Adrenal gland (tissue), 12 donors: ENCODE data around the gene UBASH3B. TPM values are rescaled to one million over a fixed set of nuclear protein-coding genes. Genes with fewer than 3 reads are reported as not detected.
A peak's percentile ranks its signal among the peaks of the same experiment; 100 is the strongest.

Experiments used
- DNase-seq, 7 donors: peaks; one replicate each; pipeline ENCODE4 v3.0.0-alpha.2; 2019 to 2020
- H3K27ac ChIP-seq, 5 donors: fragments of 200-600 bp; sonication (generic) in 4 of 5; 1 replicate in 3 of 5; 2 replicates in 2 of 5; pipeline versions ENCODE4 v1.5.1 to v1.8.0; 2016 to 2020; ENCODE audit warnings: mild to moderate bottlenecking in 1 of 5
- H3K27me3 ChIP-seq: fragments of 200-600 bp; 2 replicates; pipeline ENCODE4 v1.8.0; 2021
- H3K36me3 ChIP-seq, 2 donors: fragments of 200-600 bp; replicated peaks in 1 of 2; 1 replicate in 1 of 2; 2 replicates in 1 of 2; pipeline versions ENCODE4 v1.5.1 to v1.8.0; 2018 to 2022
- H3K4me1 ChIP-seq, 2 donors: fragments of 200-600 bp; replicated peaks in 1 of 2; 1 replicate in 1 of 2; 2 replicates in 1 of 2; pipeline versions ENCODE4 v1.5.1 to v1.8.0; 2018 to 2021
- H3K4me3 ChIP-seq, 4 donors: fragments of 200-600 bp; sonication (generic) in 3 of 4; one replicate each; pipeline ENCODE4 v1.5.1; 2016 to 2018
- H3K9me3 ChIP-seq, 3 donors: fragments of 200-600 bp; sonication (generic) in 1 of 3; replicated peaks in 1 of 3; 1 replicate in 2 of 3; 2 replicates in 1 of 3; pipeline versions ENCODE4 v1.5.1 to v1.8.0; 2016 to 2021
- POLR2A ChIP-seq, 2 donors: fragments of 450-650 bp; IDR thresholded peaks; one replicate each; pipeline ENCODE4 v1.6.1; 2017; ENCODE audit warnings: antibody characterized with exemption in 2 of 2, mild to moderate bottlenecking in 2 of 2, moderate library complexity in 1 of 2
- WGBS, 4 donors: extraction: QIAGEN DNeasy Blood & Tissue Kit in 2 of 4; methylation state at CpG; one replicate each; pipeline versions ENCODE4 v1.1.5 to v1.1.7; 2013 to 2017; 5-methylcytosine and 5-hydroxymethylcytosine counted together
- intact Hi-C, 2 donors: fragments of 100-400 bp; cut with DNase I; formaldehyde crosslinking; loops; one replicate each; pipeline versions ENCODE4 v1.14.1 to v1.15.0; 2022 to 2023
- polyA plus RNA-seq, 3 donors: library from polyadenylated mRNA; stranded (reverse); fragments of 200-250 nt in 2 of 3; fragments of 350-450 nt in 1 of 3; fragmentation: Illumina TruSeq in 1 of 3; extraction: RNeasy Lipid Tissue Mini Kit (QIAGEN cat#74804) in 1 of 3; gene quantifications; one replicate each; pipeline ENCODE4 v1.2.3, GENCODE V29; 2013 to 2014
- total RNA-seq, 9 donors: library from RNA; depleted of rRNA in 4 of 9; stranded (reverse); fragments of >200 nt in 4 of 9; fragments of 120-200 nt in 1 of 9; fragmentation: NEBNext Ultra II Directional in 1 of 9; extraction: Animal tissue kit (Norgen Biotek cat#: 25700) in 1 of 9; gene quantifications; one replicate each; pipeline versions ENCODE4 v1.1.0 to v1.2.4, GENCODE V29; 2013 to 2023
- TF ChIP-seq, protein P1 (sequence below), 6 experiments: fragments of 450-650 bp in 4 of 6; fragments of 200-600 bp in 2 of 6; sonication (generic) in 1 of 6; IDR thresholded peaks; 1 replicate in 5 of 6; 2 replicates in 1 of 6; pipeline versions ENCODE4 v1.5.1 to v1.8.0; 2016 to 2021; ENCODE audit warnings: antibody characterized with exemption in 6 of 6, mild to moderate bottlenecking in 2 of 6, moderate library complexity in 1 of 6
- donor health status: healthy with polysubstance abuse.
- donor health status: Bipolar disorder and iron deficiency.
- donor health status: DM: yes; HTN: yes; CAD: no.
- donor health status: DM: no; HTN: no; CAD: no.
- donor health status: DM: no; HTN: no; CAD: no.
- donor health status: DM: yes; HTN: yes; CAD: no.

UBASH3B gene
- total and polyA plus RNA-seq, 12 donors: 0.57 to 21.5 (median 5.6) TPM

DNA sequence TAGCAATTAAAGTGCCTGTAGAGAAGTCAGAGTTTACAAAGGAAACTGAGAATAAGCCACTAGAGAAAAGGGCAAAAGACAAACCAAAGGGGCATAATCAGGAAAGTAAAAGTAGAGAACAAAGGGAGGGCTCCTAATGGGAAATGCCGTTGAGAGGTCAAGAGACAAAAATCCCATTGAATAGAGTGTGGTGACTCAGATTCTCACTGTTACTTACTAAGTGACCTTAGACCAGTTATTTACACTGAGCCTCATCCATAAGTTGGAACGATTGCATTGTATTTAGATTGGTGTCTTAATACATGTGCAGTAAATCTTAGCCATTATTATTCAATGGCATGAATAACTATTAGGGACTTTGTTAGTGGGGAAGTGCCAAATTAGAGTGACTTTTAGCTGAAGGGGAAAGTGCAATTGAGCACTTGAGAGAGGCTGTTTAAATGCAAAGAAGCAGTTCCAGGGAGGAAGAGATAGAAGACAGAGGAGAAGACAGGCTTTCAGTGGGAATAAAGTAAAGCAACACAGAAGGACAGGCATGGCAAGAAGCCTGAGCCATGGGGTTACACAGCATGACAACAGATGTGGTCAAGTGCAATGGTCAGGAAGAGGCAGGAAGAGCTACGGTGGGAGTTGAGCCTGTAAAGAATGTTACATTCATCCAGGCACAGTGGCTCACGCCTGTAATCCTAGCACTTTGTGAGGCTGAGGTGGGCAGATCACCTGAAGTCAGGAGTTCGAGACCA, 82.6 kb downstream of the UBASH3B start:
- Histone ChIP-seq H3K36me3 (no peaks in the 10 kb centered on the region), H3K27ac (no peak overlapping the region), H3K4me1 (peaks cover 6 to 30% of the 10 kb centered on the region in 2 donors), H3K4me3 (no peak overlapping the region), H3K9me3 (no peaks in the 10 kb centered on the region), H3K27me3 (no peaks in the 10 kb centered on the region)
- intact Hi-C loops: no loop called here
- TF ChIP-seq, protein P1, sequence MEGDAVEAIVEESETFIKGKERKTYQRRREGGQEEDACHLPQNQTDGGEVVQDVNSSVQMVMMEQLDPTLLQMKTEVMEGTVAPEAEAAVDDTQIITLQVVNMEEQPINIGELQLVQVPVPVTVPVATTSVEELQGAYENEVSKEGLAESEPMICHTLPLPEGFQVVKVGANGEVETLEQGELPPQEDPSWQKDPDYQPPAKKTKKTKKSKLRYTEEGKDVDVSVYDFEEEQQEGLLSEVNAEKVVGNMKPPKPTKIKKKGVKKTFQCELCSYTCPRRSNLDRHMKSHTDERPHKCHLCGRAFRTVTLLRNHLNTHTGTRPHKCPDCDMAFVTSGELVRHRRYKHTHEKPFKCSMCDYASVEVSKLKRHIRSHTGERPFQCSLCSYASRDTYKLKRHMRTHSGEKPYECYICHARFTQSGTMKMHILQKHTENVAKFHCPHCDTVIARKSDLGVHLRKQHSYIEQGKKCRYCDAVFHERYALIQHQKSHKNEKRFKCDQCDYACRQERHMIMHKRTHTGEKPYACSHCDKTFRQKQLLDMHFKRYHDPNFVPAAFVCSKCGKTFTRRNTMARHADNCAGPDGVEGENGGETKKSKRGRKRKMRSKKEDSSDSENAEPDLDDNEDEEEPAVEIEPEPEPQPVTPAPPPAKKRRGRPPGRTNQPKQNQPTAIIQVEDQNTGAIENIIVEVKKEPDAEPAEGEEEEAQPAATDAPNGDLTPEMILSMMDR (IDR thresholded peaks at IDR 0.05): no peak
- no peak for TF ChIP-seq POLR2A (IDR thresholded peaks at IDR 0.05)
- no peak for DNase-seq
- 61 to 67% (median 65%) methylated on average over 4 to 5 of the region's 5 CpGs for WGBS, 4 donors

DNA sequence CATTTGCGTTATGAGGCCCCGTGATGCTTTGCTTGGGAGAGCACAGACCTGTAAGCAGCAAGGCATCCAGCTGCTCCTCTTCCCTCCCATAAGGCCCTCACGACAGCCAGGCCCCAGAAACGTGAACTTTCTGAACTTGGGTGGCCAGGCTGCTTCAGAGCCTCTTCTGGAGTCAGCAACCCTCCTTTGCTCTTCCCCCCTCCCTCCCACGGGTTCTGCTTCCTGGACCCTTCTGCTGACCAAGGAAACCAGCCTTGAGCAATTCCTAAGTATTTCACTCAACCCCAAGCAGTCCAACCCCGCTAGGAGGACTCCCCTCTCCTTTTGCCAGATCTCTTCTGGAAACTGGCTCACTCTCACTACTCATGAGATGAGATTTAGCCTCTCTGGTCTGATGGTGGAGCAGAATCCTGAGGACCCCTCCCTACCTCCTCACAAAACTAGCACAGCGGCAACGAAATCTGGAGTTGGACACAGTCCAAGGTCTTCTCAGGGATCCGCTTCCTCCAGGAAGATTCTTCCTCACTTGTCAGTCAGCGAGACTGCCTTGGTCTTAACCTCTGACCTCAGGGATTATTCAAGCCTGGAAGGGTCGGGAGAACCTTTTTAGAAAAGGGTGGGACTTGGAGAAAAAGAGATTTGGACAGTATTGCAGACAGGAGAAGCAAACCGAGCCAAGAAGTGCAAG, 86.2 kb downstream of the UBASH3B start:
- Histone ChIP-seq H3K27ac (peak overlapping the region; percentile 4 to 87 (median 63)), H3K36me3 (no peaks in the 10 kb centered on the region), H3K27me3 (no peaks in the 10 kb centered on the region), H3K4me1 (peaks cover 4 to 21% of the 10 kb centered on the region in 2 donors), H3K4me3 (no peak overlapping the region), H3K9me3 (no peaks in the 10 kb centered on the region)
- 38 to 48% (median 44%) methylated on average over 10 to 12 of the region's 12 CpGs for WGBS, 4 donors
- TF ChIP-seq, protein P1 (IDR thresholded peaks at IDR 0.05): no peak
- TF ChIP-seq POLR2A (IDR thresholded peaks at IDR 0.05): no peak
- DNase-seq: peak; percentile 24 to 77 (median 65)
- intact Hi-C loops: no loop called here

DNA sequence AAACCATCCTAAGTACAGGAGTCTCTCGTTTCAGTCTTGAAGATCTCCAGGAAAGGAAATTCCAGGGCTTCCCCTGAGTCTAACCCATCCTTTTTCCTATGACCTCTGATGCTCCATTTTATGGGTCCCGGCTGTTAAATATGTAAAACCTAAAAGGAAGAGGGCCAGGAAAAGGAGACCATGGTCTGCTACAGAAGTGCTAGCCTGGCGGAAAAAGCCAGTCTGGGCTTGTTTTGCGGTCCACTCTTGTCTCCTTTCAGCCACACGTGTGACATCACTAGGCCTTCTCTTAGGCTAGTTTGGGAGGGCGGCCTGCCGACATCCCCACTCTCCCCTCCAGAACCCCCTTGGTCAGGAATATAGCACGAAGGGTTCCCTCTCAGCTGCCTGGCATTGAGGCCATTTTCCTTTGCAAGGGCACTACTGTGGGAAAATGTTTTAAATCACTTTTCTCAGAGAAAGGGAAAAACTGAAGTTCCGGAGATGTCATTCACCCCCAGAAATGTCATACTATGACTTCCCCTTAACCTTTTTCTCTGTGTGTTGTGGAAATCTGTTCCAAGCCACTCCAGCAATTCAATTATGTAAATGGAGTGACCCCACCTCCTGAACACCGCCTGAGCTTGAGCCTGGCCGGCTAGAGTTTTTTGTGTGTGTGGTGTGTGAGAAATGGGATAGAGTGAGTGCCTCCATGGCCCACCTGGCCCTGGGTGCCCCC, 86.9 kb downstream of the UBASH3B start:
- no peaks in the 10 kb centered on the region for H3K9me3 ChIP-seq
- TF ChIP-seq, protein P1 (IDR thresholded peaks at IDR 0.05): no peak
- TF ChIP-seq POLR2A (IDR thresholded peaks at IDR 0.05): no peak
- intact Hi-C loops: no loop called here
- peak in 2 of 7 donors; percentile 32 to 54 for DNase-seq
- no peaks in the 10 kb centered on the region for H3K27me3 ChIP-seq
- H3K36me3 ChIP-seq: no peaks in the 10 kb centered on the region
- H3K27ac ChIP-seq: peak overlapping the region; percentile 4 to 87 (median 63)
- H3K4me1 ChIP-seq: peaks cover 4 to 21% of the 10 kb centered on the region in 2 donors
- 55 to 62% (median 60%) methylated on average over 11 of the region's 11 CpGs for WGBS, 4 donors
- no peak overlapping the region for H3K4me3 ChIP-seq
